ENCODE data around the gene NAV2. TPM values are rescaled to one million over a fixed set of nuclear protein-coding genes. Genes with fewer than 3 reads are reported as not detected.

Gene NAV2
- total RNA-seq, 1 experiment from 2014 or later: 22.7 TPM

GRCh38 chr11:19724765-19725164 lies 12.1 kb downstream of the NAV2 start:
- TF ChIP-seq, protein P1, sequence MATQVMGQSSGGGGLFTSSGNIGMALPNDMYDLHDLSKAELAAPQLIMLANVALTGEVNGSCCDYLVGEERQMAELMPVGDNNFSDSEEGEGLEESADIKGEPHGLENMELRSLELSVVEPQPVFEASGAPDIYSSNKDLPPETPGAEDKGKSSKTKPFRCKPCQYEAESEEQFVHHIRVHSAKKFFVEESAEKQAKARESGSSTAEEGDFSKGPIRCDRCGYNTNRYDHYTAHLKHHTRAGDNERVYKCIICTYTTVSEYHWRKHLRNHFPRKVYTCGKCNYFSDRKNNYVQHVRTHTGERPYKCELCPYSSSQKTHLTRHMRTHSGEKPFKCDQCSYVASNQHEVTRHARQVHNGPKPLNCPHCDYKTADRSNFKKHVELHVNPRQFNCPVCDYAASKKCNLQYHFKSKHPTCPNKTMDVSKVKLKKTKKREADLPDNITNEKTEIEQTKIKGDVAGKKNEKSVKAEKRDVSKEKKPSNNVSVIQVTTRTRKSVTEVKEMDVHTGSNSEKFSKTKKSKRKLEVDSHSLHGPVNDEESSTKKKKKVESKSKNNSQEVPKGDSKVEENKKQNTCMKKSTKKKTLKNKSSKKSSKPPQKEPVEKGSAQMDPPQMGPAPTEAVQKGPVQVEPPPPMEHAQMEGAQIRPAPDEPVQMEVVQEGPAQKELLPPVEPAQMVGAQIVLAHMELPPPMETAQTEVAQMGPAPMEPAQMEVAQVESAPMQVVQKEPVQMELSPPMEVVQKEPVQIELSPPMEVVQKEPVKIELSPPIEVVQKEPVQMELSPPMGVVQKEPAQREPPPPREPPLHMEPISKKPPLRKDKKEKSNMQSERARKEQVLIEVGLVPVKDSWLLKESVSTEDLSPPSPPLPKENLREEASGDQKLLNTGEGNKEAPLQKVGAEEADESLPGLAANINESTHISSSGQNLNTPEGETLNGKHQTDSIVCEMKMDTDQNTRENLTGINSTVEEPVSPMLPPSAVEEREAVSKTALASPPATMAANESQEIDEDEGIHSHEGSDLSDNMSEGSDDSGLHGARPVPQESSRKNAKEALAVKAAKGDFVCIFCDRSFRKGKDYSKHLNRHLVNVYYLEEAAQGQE (IDR thresholded peaks at IDR 0.05; ENCODE audit: insufficient read depth in 1 of 2, low read depth in 2 of 2, low read length in 1 of 2): no peak
- no peak for TF ChIP-seq CTCF (IDR thresholded peaks at IDR 0.05)
- TF ChIP-seq POLR2AphosphoS5 (IDR thresholded peaks at IDR 0.05; ENCODE audit: low read depth, low read length): no peak
- TF ChIP-seq TCF7L2 (IDR thresholded peaks at IDR 0.05; ENCODE audit: low read depth, low read length): no peak
- TF ChIP-seq SIN3A (IDR thresholded peaks at IDR 0.05; ENCODE audit: borderline replicate concordance, insufficient read depth, low read depth, low read length): no peak
- H3K27ac ChIP-seq (ENCODE audit: low read length): no peak overlapping the region
- ATAC-seq: no peak
- no peaks in the 10 kb centered on the region for H3K36me3 ChIP-seq (ENCODE audit: control insufficient read depth, insufficient read depth, low read length)
- H3K27me3 ChIP-seq (ENCODE audit: control insufficient read depth, insufficient read depth, low read length): no peaks in the 10 kb centered on the region
- peaks cover 20% of the 10 kb centered on the region for H3K4me1 ChIP-seq (ENCODE audit: control insufficient read depth, insufficient read depth, low read length)
- in situ Hi-C loops (cut with HindIII; ENCODE audit: low pct_unique_long_range_greater_than_20kb, low sequenced_read_pairs): no loop called here
- intact Hi-C loops (cut with micrococcal nuclease; ENCODE audit: unreplicated experiment): no loop called here
- CTCF ChIA-PET: no interaction called here
- H3K4me3 ChIP-seq (ENCODE audit: low read depth in 2 of 2, low read length in 2 of 2): no peak overlapping the region
- no TSS peak for BruUV-seq (replicated peaks)
- POLR2A ChIA-PET: interaction anchor here (0.6 to 0.7 kb wide), 2 partner anchors 15 to 155 kb away, joined by 3 read pairs; no protein-coding TSS in a partner anchor
- no peaks in the 10 kb centered on the region for H3K9me3 ChIP-seq (ENCODE audit: control insufficient read depth, insufficient read depth, low read depth, low read length)
- DNase-seq (ENCODE audit: low read depth, low spot score): no peak

DNA sequence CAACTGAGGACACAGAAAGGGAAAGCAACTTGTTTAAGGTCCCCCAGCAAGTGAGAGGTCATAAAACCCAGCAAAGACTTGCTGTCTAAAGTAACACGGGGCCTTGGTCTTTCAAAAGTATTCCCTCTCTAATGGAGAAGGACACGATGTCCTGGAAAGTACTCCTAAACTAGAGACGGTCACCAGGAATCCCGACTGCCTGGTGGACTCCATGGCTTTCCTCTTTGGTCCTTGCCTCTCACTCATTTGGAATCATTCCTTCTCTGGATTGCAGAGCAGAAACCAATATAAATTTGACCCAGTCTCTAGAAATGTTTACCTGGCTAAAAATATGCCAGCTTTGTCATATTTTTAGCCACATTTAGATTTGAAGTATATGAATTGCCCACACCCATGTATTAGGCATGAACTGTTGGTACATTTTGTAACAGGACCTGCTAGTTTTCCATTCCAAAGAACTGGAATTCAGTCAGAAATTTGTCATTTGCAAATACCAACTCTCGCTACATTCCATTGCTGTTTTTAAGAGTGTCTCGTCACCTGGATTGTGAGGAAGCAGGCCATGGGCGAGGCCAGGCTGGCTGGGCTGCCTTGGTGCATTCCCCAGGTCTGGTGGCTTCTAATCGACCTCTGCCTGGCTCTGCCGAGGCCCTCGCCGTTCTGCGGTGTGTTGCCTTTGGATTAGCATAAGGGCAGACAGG lies 12.9 kb downstream of the NAV2 start:
- BruUV-seq (replicated peaks): no TSS peak
- ATAC-seq (no peak), DNase-seq (ENCODE audit: low read depth, low spot score) (no peak)
- no peak overlapping the region for H3K27ac ChIP-seq (ENCODE audit: low read length)
- POLR2A ChIA-PET: interaction anchor here (0.6 to 0.7 kb wide), 2 partner anchors 15 to 154 kb away, joined by 3 read pairs; no protein-coding TSS in a partner anchor
- intact Hi-C loops (cut with micrococcal nuclease; ENCODE audit: unreplicated experiment) (no loop called here), in situ Hi-C loops (cut with HindIII; ENCODE audit: low pct_unique_long_range_greater_than_20kb, low sequenced_read_pairs) (no loop called here)
- no peaks in the 10 kb centered on the region for H3K27me3 ChIP-seq (ENCODE audit: control insufficient read depth, insufficient read depth, low read length)
- TF ChIP-seq, protein P1 (IDR thresholded peaks at IDR 0.05; ENCODE audit: insufficient read depth in 1 of 2, low read depth in 2 of 2, low read length in 1 of 2): no peak
- TF ChIP-seq TCF7L2 (IDR thresholded peaks at IDR 0.05; ENCODE audit: low read depth, low read length) (no peak), SIN3A (IDR thresholded peaks at IDR 0.05; ENCODE audit: borderline replicate concordance, insufficient read depth, low read depth, low read length) (no peak), POLR2AphosphoS5 (IDR thresholded peaks at IDR 0.05; ENCODE audit: low read depth, low read length) (no peak), CTCF (IDR thresholded peaks at IDR 0.05) (no peak)
- CTCF ChIA-PET: no interaction called here
- H3K36me3 ChIP-seq (ENCODE audit: control insufficient read depth, insufficient read depth, low read length): no peaks in the 10 kb centered on the region
- no peak overlapping the region for H3K4me3 ChIP-seq (ENCODE audit: low read depth in 2 of 2, low read length in 2 of 2)
- H3K9me3 ChIP-seq (ENCODE audit: control insufficient read depth, insufficient read depth, low read depth, low read length): no peaks in the 10 kb centered on the region
- H3K4me1 ChIP-seq (ENCODE audit: control insufficient read depth, insufficient read depth, low read length): peaks cover 20% of the 10 kb centered on the region
